ENCODE results near the gene LAMC1. TPM values are rescaled to one million over a fixed set of nuclear protein-coding genes. Genes with fewer than 3 reads are reported as not detected.

LAMC1 gene
- 5.0 TPM for polyA plus RNA-seq (2012; ENCODE audit: insufficient read depth, insufficient read length)

DNA sequence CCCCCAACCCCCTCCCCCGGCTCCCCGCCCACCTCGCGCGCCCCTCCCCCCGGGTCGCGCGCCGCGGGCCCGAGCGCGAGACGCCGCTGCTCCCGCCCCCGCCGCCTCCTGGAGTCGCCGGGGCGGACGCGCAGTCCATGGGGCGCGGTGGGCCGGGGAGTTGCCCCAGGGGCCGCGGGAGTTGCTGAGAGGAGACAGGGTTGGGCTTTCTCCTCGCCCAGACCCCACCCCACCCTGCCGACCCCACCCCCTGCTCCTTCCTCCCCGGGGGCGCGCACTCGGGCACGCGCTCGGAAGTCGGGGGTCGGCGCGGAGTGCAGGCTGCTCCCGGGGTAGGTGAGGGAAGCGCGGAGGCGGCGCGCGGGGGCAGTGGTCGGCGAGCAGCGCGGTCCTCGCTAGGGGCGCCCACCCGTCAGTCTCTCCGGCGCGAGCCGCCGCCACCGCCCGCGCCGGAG, at the start of gene LAMC1:
LAMC1 (plus strand) TSS at position 275 of the 455 bp plus-strand sequence. CDS start 297 bp downstream, outside the sequence.
- no peak for DNase-seq (ENCODE audit: low read depth, low spot score)
- H3K4me3 ChIP-seq (ENCODE audit: low read length), result no peak within 1 kb of the TSS

DNA sequence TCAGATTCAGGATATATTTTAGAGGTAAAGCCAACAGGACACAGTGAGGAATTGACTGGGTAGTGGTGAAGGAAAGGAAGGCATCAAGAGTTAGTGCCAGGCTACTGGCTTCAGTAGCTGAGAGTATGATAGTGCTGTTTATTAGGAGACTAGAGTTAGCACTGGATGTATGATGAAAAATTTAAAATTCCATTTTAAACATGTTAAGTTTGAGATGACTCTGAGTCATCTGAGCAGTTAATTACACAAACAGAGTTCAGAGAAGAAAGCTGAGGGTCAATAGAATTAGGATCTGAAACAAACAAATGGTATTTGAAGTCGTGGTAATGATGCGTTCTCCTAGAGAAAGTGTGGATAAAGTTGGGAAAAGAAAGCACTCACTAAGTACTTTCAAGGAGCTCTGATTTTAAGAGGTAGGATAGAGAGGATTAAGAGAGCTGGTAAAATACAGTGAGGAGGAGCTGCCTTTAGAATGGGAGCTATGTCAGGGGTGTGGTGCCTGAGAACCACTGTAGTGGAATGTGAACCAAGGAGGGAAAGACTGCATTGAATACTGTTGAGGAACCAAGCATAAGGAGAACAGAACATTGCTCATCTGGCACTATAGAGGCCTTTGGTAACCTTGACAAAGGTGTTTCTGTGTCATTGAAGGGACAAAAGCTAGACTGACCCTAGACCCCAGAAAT, 48.6 kb upstream of the LAMC1 start:
- H3K4me3 ChIP-seq (ENCODE audit: low read length), result no peak overlapping the region
- DNase-seq (ENCODE audit: low read depth, low spot score), result no peak

DNA sequence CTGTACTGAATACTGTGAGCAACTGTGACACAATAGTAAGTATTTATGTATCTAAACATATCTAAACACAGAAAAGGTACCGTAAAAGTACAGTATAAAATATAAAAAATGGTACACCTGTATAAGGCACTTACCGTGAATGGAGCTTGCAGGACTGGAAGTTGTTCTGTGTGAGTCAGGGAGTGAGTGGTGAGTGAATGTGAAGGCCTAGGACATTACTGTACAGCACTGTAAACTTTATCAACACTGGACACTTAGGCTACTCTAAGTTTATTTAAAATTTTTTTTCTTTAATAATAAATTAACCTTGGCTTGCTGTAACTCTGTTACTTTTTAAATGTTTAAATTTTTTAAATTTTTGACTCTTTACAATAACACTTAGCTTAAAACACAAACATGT, 45.7 kb upstream of the LAMC1 start:
- no peak for DNase-seq (ENCODE audit: low read depth, low spot score)
- H3K4me3 ChIP-seq (ENCODE audit: low read length), result no peak overlapping the region

DNA sequence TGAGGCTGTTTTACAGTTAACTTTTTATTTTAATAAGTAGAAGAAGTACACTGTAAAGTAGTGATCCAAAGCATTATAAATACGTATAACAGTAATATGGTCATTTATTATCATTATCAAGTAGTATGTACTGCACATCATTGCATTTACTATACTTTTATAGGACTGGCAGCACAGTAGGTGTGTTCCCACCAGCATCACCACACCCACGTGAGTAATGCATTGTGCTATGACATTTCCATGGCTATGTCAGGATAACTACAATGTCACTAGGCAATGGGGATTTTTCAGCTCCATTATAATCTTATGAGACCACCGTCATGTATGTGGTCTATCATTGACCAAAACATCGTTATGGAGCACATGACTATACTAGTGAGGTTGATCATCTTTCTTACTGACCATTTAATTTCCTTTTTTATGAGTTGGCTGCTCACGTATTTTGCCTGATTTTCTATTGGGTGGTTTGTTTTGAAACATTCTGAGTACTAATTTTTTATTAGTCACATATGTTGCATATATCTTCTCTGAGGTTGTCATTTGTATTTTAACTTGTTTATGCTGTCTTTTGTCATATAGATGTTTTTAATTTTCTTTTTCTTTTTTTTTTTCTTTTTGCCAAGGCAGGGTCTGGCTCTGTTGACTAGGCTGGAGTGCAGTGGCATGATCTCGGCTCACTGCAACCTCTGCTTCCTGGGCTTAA, 44.9 kb upstream of the LAMC1 start:
- no peak for DNase-seq (ENCODE audit: low read depth, low spot score)
- no peak overlapping the region for H3K4me3 ChIP-seq (ENCODE audit: low read length)

DNA sequence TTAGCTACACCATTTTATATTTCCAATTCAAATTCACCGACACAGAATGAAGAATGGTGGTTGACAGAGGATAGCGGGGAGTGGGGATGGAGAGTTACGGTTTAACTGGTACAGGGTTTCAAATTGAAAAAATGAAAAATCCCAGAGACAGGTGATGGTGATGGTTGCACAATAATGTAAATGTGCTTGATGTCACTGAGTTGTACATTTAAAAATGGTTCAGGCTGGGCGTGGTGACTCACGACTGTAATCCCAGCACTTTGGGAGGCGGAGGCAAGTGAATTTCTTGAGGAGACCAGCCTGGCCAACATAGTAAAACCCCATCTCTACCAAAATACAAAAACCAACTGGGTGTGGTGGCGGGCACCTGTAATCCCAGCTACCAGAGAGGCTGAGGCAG, 39.1 kb upstream of the LAMC1 start:
- DNase-seq (ENCODE audit: low read depth, low spot score), result no peak
- H3K4me3 ChIP-seq (ENCODE audit: low read length), result no peak overlapping the region

DNA sequence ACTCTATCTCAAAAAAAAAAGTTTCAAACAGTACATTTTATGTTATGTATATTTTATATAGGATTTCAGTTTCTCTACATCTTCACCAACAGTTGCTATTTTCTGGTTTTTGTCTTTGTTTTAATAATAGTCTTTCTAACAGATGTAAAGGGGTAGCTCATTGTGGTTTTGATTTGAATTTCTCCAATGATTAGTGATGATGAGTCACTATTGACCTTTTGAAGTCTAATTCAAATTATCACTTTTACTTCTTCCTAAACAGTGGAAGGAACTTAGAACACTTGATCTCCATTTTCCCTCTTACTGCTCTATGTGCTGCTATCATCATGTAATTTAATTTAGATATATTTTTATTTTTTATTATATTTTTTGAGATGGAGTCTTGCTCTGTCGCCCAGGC, 38.6 kb upstream of the LAMC1 start:
- DNase-seq (ENCODE audit: low read depth, low spot score), result no peak
- H3K4me3 ChIP-seq (ENCODE audit: low read length), result no peak overlapping the region

DNA sequence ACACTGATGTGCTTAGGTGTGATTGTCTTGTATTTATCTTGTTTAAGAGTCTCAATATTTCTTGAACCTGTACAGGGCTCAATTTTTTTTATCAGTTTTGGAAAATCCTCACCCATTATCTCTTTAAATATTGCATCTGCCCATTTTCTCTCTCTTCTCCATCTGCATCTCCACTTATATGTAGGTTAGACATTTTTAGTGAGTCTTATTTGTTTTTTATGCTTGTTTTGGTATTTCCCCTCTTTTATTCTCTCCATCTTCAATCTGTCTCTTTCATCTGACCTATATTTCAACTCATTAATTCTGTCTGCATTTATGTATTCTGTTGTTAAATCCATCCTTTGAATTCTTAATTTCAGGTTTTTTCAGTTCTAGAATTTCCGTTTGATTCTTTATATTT, 37.3 kb upstream of the LAMC1 start:
- DNase-seq (ENCODE audit: low read depth, low spot score), result no peak
- no peak overlapping the region for H3K4me3 ChIP-seq (ENCODE audit: low read length)

DNA sequence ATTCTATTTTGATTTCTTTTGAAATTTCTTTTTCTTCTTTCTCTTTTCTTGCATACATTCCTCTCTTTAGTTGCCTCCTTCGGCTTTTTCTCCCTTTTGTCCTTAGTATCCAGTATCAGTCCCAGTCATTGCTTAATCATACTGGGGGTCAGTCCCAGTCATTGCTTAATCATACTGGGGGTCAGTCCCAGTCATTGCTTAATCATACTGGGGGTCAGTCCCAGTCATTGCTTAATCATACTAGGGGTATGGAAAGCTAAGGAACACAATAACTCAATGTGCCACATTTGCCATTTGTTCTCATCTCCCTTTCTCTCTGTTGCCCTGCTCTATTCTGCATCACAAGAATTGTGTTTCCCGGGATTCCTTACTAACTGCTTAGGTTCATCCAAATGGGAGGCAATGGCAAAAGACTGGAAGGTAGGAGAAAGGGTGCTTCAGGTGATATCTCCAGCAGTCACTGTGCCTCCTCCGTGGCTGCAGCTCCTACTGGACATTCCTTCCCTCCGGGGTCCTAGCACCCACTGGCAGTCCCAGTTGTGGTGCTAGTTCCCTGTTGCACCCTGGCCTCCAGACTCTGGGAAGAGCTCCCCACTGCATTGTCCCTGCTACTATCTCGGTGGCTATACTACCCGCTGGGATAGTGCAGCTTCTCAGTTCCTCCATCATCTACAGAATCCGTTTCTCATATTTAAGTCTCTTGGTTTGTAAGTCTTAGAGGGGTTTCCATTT, 32.6 kb upstream of the LAMC1 start:
- H3K4me3 ChIP-seq (ENCODE audit: low read length), result no peak overlapping the region
- DNase-seq (ENCODE audit: low read depth, low spot score), result no peak

DNA sequence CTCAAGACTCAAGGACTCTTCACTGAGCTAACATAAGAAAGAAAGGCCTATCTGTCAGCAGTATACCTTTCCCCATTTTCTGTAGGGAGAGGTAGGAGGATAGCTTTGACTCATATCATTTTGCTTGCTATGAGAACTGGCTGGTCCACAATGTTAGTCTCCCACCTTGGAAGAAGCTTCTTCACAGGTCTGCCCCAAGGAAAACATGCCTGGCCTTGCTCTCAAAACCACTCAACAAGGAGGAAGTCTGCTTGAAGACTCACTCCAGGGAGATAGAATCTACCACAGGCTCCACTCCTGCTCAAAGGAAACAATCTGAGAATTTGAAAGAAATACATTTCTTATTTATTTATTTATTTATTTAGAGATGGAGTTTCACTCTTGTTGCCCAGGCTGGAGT, 29.5 kb upstream of the LAMC1 start:
- H3K4me3 ChIP-seq (ENCODE audit: low read length), result no peak overlapping the region
- DNase-seq (ENCODE audit: low read depth, low spot score), result no peak

DNA sequence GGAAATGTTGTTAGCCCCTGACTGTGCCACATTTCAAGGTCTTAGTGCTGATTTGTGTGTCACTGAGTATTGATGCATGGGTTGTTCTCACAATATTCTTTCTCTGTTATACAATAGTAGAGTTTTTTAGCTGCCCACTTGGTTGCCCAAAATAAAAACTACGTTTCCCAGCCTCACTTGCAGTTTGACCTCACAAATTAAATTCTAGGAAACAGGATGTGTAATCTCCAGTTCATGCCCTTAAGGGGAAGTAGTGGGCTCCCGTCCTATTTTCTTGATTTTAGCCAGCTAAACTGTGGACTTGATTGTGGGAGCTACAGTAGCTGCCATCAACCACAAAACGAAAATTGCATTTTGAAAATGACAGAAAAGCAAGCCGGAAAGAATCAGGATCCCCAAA, 27.3 kb upstream of the LAMC1 start:
- DNase-seq (ENCODE audit: low read depth, low spot score), result no peak
- H3K4me3 ChIP-seq (ENCODE audit: low read length), result no peak overlapping the region

DNA sequence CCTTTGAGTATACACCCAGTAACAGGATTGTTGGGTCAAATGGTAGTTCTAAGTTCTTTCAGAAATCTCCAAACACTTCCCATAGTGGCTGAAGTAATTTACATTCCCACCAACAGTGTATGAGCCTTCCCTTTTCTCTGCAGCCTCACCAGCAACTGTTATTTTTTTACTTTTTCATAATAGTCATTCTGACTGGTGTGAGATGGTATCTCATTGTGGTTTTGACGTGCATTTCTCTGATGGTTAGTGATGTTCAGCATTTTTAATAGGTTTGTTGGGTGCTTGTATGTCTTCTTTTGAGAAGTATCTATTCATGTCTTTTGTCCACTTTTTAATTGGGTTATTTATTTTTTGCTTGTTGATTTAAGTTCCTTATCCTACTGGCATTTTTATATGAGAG, 26.4 kb upstream of the LAMC1 start:
- no peak overlapping the region for H3K4me3 ChIP-seq (ENCODE audit: low read length)
- DNase-seq (ENCODE audit: low read depth, low spot score), result no peak

DNA sequence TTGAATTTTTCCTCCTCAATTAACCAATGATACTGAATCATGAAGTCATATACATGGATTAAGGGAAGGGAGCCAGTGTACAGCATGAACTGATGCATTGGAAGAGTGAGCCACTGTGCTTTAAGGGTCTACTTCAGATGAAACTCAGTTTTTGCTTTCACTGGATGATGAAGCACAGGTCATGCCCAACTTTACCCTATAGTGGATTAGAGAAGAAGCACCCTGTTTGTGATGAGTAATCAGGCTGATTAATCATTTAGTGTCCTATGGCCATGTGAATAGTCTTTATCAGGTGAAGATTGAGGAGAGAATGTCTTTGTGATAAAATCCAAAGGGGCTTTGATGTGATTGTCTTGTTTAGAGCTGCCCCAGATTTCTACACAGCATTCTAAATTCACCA, 24.7 kb upstream of the LAMC1 start:
- no peak for DNase-seq (ENCODE audit: low read depth, low spot score)
- H3K4me3 ChIP-seq (ENCODE audit: low read length), result no peak overlapping the region

DNA sequence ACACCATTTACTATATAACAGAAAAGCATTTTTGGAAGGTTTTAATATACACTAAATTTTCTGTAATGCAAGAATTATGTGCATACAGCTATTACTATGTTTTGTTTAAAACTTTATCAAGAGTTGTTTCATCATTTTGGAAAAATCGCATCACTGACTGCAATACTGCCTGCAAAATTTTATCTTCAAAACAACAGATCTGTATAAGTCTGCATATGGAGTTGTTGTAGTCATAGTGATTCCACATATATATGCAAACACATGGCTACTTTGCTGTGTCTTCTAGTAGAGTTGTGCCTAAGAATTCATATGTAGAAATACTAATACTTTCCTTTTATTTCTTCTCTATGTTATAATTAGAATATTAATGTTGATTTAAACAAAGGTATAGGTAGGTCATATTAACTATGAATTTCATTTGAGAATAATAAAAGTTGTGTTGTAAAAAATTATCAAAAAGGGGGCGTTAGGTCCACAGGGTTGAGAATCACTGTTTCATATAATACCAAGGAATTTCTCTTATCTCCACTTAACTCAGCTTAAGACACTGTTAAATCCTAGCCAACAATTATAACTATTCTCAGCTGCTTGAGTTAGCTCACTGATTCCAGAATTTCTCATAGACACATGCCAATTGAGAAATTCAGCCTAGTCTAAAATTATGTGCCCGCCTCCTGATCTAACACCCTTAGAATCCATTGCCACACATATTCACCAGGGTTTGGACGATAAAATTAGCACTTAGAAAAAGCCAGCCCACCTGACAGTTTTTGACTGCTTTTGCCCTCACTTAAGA, 22.9 kb upstream of the LAMC1 start:
- H3K4me3 ChIP-seq (ENCODE audit: low read length), result no peak overlapping the region
- no peak for DNase-seq (ENCODE audit: low read depth, low spot score)

DNA sequence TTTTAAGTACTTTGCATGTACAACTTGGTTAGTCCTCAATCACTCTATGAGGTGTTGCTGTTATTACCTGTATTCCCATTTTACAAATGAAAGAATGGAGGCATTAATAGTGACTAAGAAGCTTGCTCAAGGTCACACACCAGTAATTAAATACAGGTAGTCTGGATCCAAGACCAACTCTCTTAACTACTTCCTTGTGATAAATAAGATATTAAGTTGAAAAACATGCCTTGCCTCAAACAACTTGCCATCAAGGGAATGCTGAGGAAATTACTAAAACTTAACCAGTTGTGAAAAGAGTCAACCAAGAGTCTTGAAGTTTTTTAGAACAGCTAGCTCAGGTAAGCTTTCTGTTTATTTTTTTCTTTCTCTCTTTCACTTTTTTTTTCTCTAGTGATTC, 21.0 kb upstream of the LAMC1 start:
- no peak overlapping the region for H3K4me3 ChIP-seq (ENCODE audit: low read length)
- DNase-seq (ENCODE audit: low read depth, low spot score), result no peak

DNA sequence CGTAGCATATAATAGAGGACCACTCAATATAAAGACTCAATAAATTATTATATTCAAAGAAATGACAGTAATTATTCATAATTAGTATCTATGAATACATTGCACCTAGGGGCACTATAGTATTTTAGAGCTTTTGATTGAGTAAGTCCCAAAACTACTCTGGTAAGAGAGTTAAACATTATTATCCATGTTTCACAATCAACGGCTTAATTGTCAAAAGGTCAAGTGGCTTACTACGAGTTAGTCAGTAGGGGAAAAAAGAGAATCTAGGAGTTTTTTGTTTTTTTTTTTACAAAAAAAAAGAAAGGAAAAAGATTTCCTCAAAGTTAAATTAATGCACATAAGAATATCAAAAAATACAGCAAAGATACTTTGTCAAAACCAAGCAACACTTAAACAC, 20.4 kb upstream of the LAMC1 start:
- DNase-seq (ENCODE audit: low read depth, low spot score), result no peak
- H3K4me3 ChIP-seq (ENCODE audit: low read length), result no peak overlapping the region

DNA sequence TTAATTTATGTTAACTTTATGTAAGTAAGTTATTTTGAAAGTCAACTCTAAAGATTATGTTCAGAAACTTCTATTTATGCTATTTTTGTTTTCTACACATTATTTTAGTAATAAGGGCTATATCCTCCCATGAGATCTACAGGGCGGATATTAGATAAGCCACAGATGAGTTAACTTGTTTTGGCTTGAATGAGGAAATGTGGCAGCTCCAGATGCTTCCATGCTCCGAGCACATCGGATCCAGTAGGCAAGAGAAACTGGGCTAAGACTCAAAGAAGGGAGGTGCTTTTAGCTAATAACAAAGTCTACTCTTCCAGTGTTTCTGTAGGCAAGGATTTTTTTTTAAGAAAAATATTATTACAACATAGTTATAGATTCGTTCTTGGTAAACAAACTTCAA, 20.0 kb upstream of the LAMC1 start:
- no peak overlapping the region for H3K4me3 ChIP-seq (ENCODE audit: low read length)
- no peak for DNase-seq (ENCODE audit: low read depth, low spot score)

DNA sequence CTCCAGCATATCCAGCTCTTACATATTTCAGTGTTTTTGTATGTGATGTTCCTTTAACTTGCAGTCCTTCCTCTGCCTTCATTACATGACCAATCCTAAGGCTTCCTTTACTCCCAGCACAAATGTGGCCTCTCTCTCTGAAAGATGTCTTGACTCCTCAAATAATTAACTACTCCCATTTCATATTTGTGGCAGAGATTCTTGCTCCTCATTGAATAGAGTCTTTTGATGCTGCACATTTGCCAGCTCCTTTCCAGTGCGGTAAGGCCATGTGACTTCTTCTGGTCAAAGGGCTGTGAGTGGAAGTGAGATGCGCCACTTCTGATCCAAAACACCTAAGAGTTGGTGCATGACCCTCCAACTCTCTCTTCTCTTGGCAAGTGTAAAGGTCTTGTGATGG, 19.1 kb upstream of the LAMC1 start:
- no peak overlapping the region for H3K4me3 ChIP-seq (ENCODE audit: low read length)
- DNase-seq (ENCODE audit: low read depth, low spot score), result no peak

DNA sequence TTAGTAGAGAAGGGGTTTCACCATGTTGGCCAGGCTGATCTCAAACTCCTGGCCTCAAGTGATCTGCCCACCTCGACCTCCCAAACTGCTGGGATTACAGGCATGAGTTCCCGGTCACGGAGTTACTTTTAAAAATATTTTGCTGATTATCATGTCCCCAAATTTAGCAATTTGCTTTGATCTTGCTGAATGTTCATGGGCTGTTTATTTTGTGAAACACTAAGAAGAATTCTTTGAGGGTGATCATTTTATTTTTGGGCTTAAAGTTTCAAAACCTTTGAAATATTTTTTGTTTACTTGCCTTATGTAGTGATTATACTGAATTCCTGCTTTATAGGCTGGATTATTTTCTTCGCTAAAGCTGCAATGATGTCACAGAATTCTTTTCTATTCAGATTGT, 11.4 kb upstream of the LAMC1 start:
- no peak overlapping the region for H3K4me3 ChIP-seq (ENCODE audit: low read length)
- DNase-seq (ENCODE audit: low read depth, low spot score), result no peak

DNA sequence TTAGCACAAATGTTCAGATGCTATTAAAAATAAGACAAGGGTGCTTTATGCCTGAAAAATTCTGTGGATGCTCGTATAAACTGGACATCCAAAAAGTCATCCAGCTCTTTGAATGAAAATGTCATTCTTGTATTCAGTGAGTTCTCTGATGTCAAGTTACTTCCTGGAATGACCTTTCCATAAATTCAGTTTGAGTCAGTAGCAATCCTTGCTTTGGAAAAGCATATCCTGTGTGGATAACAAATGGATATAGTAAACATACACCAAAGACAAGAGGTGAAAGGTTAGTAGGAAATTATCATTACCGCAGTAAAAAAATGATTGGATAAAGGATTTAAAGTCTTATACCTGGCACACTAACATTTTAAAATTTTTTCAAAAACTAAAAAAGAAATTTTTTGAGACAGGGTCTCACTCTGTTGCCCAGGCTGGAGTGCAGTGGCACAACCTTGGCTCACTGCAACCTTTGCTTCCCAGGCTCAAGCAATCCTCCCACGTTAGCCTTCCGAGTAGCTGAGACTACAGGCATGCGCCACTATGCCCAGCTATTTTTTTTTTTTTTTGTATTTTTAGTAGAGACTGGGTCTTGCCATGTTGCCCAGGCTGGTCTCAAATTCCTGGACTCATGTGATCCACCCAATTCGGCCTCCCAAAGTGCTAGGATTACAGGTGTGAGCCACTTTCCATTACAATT, 10.8 kb upstream of the LAMC1 start:
- no peak for DNase-seq (ENCODE audit: low read depth, low spot score)
- H3K4me3 ChIP-seq (ENCODE audit: low read length), result no peak overlapping the region
